ENCODE measurements around the gene ZNF567.

- TF ChIP-seq EZH2 (IDR thresholded peaks at IDR 0.05; ENCODE audit: borderline replicate concordance, low read length) (no peak), CTCF (IDR thresholded peaks at IDR 0.05; ENCODE audit: low read length) (no peak)
Observed at GRCh38 chr19:36707134-36707533, 19.7 kb downstream of the ZNF567 start.
